Smooth muscle cell (in vitro differentiated cells): ENCODE results near the gene KLK4. TPM values are rescaled to one million over a fixed set of nuclear protein-coding genes. Genes with fewer than 3 reads are reported as not detected.

Experiments used
- DNase-seq: peaks from one replicate; lab custom pipeline; 2025; ENCODE audit not compliant: unreplicated experiment; lab: John Stamatoyannopoulos, UW
- H2AFZ ChIP-seq: fragments of 200-600 bp; sonication (generic); 2 replicates; pipeline ENCODE4 v1.6.0; 2016; ENCODE audit warnings: antibody characterized with exemption, low read depth, mild to moderate bottlenecking
- H3F3A ChIP-seq: fragments of 200-600 bp; sonication (generic); 2 replicates; pipeline ENCODE4 v1.6.0; 2017; ENCODE audit warnings: antibody characterized with exemption, low read depth
- H3K27ac ChIP-seq: fragments of 200-600 bp; sonication (generic); 2 replicates; pipeline ENCODE4 v1.5.1; 2016; ENCODE audit warnings: low read depth, mild to moderate bottlenecking
- H3K27me3 ChIP-seq: fragments of 200-600 bp; sonication (generic); 2 replicates; pipeline ENCODE4 v1.6.1; 2016; ENCODE audit warnings: low read depth, mild to moderate bottlenecking
- H3K36me3 ChIP-seq: fragments of 200-600 bp; sonication (generic); 2 replicates; pipeline ENCODE4 v1.5.1; 2016; ENCODE audit warnings: low read depth
- H3K4me1 ChIP-seq: fragments of 200-600 bp; sonication (generic); 2 replicates; pipeline ENCODE4 v1.5.1; 2016; ENCODE audit warnings: low read depth
- H3K4me2 ChIP-seq: fragments of 200-600 bp; sonication (generic); 2 replicates; pipeline ENCODE4 v1.6.0; 2016; ENCODE audit warnings: mild to moderate bottlenecking
- H3K4me3 ChIP-seq: fragments of 200-600 bp; sonication (generic); 2 replicates; pipeline ENCODE4 v1.5.1; 2016; ENCODE audit warnings: mild to moderate bottlenecking
- H3K79me2 ChIP-seq: fragments of 200-600 bp; sonication (generic); 2 replicates; pipeline ENCODE4 v1.6.0; 2016; ENCODE audit warnings: low read depth, mild to moderate bottlenecking
- H3K9ac ChIP-seq: fragments of 200-600 bp; sonication (generic); 2 replicates; pipeline ENCODE4 v1.6.0; 2016; ENCODE audit warnings: low read depth
- H3K9me3 ChIP-seq: fragments of 200-600 bp; sonication (generic); replicated peaks from 2 replicates; pipeline ENCODE4 v1.5.1; 2016; ENCODE audit warnings: low read depth
- H4K20me1 ChIP-seq: fragments of 200-600 bp; sonication (generic); 2 replicates; pipeline ENCODE4 v1.6.0; 2016; ENCODE audit warnings: low read depth
- CTCF ChIP-seq: fragments of 200-600 bp; sonication (generic); IDR thresholded peaks from 2 replicates; pipeline ENCODE4 v1.5.1; 2017; ENCODE audit warnings: borderline replicate concordance, mild to moderate bottlenecking, antibody characterized with exemption; ENCODE audit not compliant: insufficient read depth, poor library complexity, severe bottlenecking
- WGBS: methylation state at CpG from one replicate; pipeline ENCODE4 v1.1.7; 2016; ENCODE audit warnings: low lambda C conversion rate; 5-methylcytosine and 5-hydroxymethylcytosine counted together
- polyA plus RNA-seq: library from polyadenylated mRNA; unstranded; fragments of >200 nt; fragmentation: Nextera tagmentation; extraction: Ambion mirVana; gene quantifications from 2 replicates; pipeline ENCODE4 v1.2.1, GENCODE V29; 2016
- total RNA-seq: library from RNA; depleted of rRNA; stranded (reverse); fragments of >200 nt; gene quantifications from 2 replicates; pipeline ENCODE4 v1.2.3, GENCODE V29; 2014

Gene KLK4
- total and polyA plus RNA-seq, 2 experiments from 2014 or later, result 0.82 TPM; not detected in 1

- H3K4me1 ChIP-seq, result no peaks in the 10 kb centered on the region
- H3K9me3 ChIP-seq, result no peaks in the 10 kb centered on the region
- no peak for TF ChIP-seq CTCF
- DNase-seq, result no peak
- no peaks in the 10 kb centered on the region for H3K27me3 ChIP-seq
- 76% methylated on average over 10 of the region's 10 CpGs for WGBS
- H3F3A ChIP-seq, result no peaks in the 10 kb centered on the region
- H3K4me2 ChIP-seq, result no peak overlapping the region
- H3K9ac ChIP-seq, result no peak overlapping the region
- no peak overlapping the region for H3K27ac ChIP-seq
- H3K79me2 ChIP-seq, result no peaks in the 10 kb centered on the region
- H4K20me1 ChIP-seq, result no peaks in the 10 kb centered on the region
- no peak overlapping the region for H3K4me3 ChIP-seq
- no peaks in the 10 kb centered on the region for H3K36me3 ChIP-seq
- no peak overlapping the region for H2AFZ ChIP-seq
These were observed 16.5 kb downstream of the KLK4 start for GRCh38 chr19:50894478-50895356.

DNA sequence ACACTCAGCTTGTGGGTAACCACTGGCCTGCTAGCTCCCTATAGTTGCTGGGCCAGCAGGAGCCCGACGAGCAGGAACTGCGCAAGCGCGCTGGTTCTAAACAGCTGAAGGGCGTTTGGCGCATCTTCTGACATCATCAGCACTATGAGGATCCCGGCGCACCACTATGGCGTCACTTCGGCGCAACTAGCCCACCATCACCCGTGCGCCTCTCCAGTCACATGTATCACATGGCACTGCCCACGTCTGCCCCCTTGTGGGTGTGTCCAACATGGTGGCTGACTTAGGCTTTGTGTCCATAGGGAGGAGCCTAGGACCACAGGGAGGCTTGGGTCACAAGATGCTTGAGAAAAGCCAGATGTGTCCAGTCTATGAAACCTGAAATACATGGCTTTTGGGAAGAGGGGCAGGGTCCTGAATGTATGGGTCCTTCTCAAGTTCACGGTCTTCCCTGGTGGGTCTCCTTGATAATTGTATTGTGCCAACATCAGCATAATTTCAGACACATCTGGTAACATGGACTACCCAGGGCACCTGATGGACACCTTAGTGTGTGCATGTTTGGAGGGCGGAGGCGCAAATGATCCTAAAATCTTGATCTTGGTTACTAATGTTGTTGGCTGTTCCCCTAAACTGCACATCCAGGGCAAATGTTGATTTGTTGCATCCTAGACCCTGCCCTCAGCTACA, 18.0 kb downstream of the KLK4 start:
- 92% methylated on average over 18 of the region's 18 CpGs for WGBS
- no peak for TF ChIP-seq CTCF
- no peak overlapping the region for H3K4me3 ChIP-seq
- no peak overlapping the region for H3K4me2 ChIP-seq
- no peaks in the 10 kb centered on the region for H3K36me3 ChIP-seq
- no peaks in the 10 kb centered on the region for H3K79me2 ChIP-seq
- H3K27me3 ChIP-seq, result no peaks in the 10 kb centered on the region
- no peaks in the 10 kb centered on the region for H3F3A ChIP-seq
- H2AFZ ChIP-seq, result no peak overlapping the region
- no peaks in the 10 kb centered on the region for H4K20me1 ChIP-seq
- no peaks in the 10 kb centered on the region for H3K9me3 ChIP-seq
- H3K9ac ChIP-seq, result no peak overlapping the region
- DNase-seq, result no peak
- H3K27ac ChIP-seq, result no peak overlapping the region
- no peaks in the 10 kb centered on the region for H3K4me1 ChIP-seq

GRCh38 chr19:50891253-50891625, 20.0 kb downstream of the KLK4 start:
- 87% methylated on average over 5 of the region's 5 CpGs for WGBS

More at GRCh38 chr19:50891253-50891625, 20.0 kb downstream of the KLK4 start:
- Histone ChIP-seq H3K36me3 (no peaks in the 10 kb centered on the region), H3F3A (no peaks in the 10 kb centered on the region), H4K20me1 (no peaks in the 10 kb centered on the region), H3K4me2 (no peak overlapping the region), H3K27me3 (no peaks in the 10 kb centered on the region), H2AFZ (no peak overlapping the region), H3K27ac (peak overlapping the region; percentile 82), H3K9ac (no peak overlapping the region), H3K79me2 (no peaks in the 10 kb centered on the region), H3K4me3 (no peak overlapping the region), H3K9me3 (no peaks in the 10 kb centered on the region), H3K4me1 (no peaks in the 10 kb centered on the region)
- no peak for DNase-seq
- no peak for TF ChIP-seq CTCF
